ENCODE results near the gene TMEM119.

- TF ChIP-seq EZH2phosphoT487 (IDR thresholded peaks at IDR 0.05; ENCODE audit: insufficient read depth, low read depth) (no peak), EZH2 (IDR thresholded peaks at IDR 0.05; ENCODE audit: insufficient read depth, poor library complexity, severe bottlenecking) (no peak)
Measured at GRCh38 chr12:108575199-108575912, 22.5 kb downstream of the TMEM119 start.

Measured in GM23248 (cell line).